SK-N-SH treated with all-trans-retinoic acid at 6 μM for 48 hours (cell line): ENCODE measurements around the gene SMYD3.

Experiments
- BACH2 ChIP-seq: fragments of 250-450 bp; sonication (Bioruptor Pico); IDR thresholded peaks from 2 replicates; pipeline ENCODE4 v1.9.0; 2021; ENCODE audit warnings: mild to moderate bottlenecking, borderline replicate concordance
- SNAI2 ChIP-seq: fragments of 250-450 bp; sonication (Bioruptor Pico); IDR thresholded peaks from 2 replicates; pipeline ENCODE4 v1.5.0; 2020; ENCODE audit warnings: mild to moderate bottlenecking, moderate library complexity
- TCF4 ChIP-seq: fragments of 250-450 bp; sonication (Bioruptor Pico); IDR thresholded peaks from 2 replicates; pipeline ENCODE4 v1.8.0; 2021; ENCODE audit warnings: mild to moderate bottlenecking, moderate library complexity, borderline replicate concordance

- TF ChIP-seq BACH2 (no peak), SNAI2 (CRISPR knock-in tag) (no peak), TCF4 (CRISPR knock-in tag) (no peak)
Observed at GRCh38 chr1:246351721-246352120, 155.4 kb downstream of the SMYD3 start.
